HEK293 (cell line): ENCODE results near the gene PPARD.

Experiments
- EGR2 ChIP-seq: fragments of 450-650 bp; formaldehyde crosslinking; IDR thresholded peaks from 2 replicates; pipeline ENCODE4 v1.5.1; 2016; ENCODE audit warnings: low read depth, missing biosample characterization, missing genetic modification characterization
- FEZF1 ChIP-seq: fragments of 450-650 bp; formaldehyde crosslinking; IDR thresholded peaks from 2 replicates; pipeline ENCODE4 v1.5.1; 2016; ENCODE audit warnings: missing biosample characterization, missing genetic modification characterization
- GLIS1 ChIP-seq: fragments of 450-650 bp; formaldehyde crosslinking; IDR thresholded peaks from 2 replicates; pipeline ENCODE4 v1.5.1; 2016; ENCODE audit warnings: missing biosample characterization, missing genetic modification characterization
- SCRT2 ChIP-seq: fragments of 450-650 bp; formaldehyde crosslinking; IDR thresholded peaks from 2 replicates; pipeline ENCODE4 v1.5.1; 2016; ENCODE audit warnings: missing biosample characterization, missing genetic modification characterization
- TRIM28 ChIP-seq: IDR thresholded peaks from 2 replicates; pipeline ENCODE4 v1.6.1; 2011; ENCODE audit warnings: low read length, control low read depth, borderline replicate concordance
- YY2 ChIP-seq: fragments of 450-650 bp; formaldehyde crosslinking; IDR thresholded peaks from 2 replicates; pipeline ENCODE4 v1.5.1; 2016; ENCODE audit warnings: missing biosample characterization, missing genetic modification characterization
- ZFP69B ChIP-seq: fragments of 450-650 bp; formaldehyde crosslinking; IDR thresholded peaks from 2 replicates; pipeline ENCODE4 v1.5.1; 2016; ENCODE audit warnings: missing biosample characterization, missing genetic modification characterization
- ZNF140 ChIP-seq: fragments of 450-650 bp; formaldehyde crosslinking; IDR thresholded peaks from 2 replicates; pipeline ENCODE4 v1.5.1; 2016; ENCODE audit warnings: missing biosample characterization, missing genetic modification characterization
- ZNF155 ChIP-seq: fragments of 450-650 bp; formaldehyde crosslinking; IDR thresholded peaks from 2 replicates; pipeline ENCODE4 v1.5.1; 2016; ENCODE audit warnings: missing biosample characterization, missing genetic modification characterization
- ZNF175 ChIP-seq: fragments of 450-650 bp; formaldehyde crosslinking; IDR thresholded peaks from 2 replicates; pipeline ENCODE4 v1.5.1; 2016; ENCODE audit warnings: missing biosample characterization, missing genetic modification characterization
- ZNF223 ChIP-seq: fragments of 450-650 bp; formaldehyde crosslinking; IDR thresholded peaks from 2 replicates; pipeline ENCODE4 v1.5.1; 2016; ENCODE audit warnings: missing biosample characterization, missing genetic modification characterization
- ZNF266 ChIP-seq: fragments of 450-650 bp; formaldehyde crosslinking; IDR thresholded peaks from 2 replicates; pipeline ENCODE4 v1.5.1; 2016; ENCODE audit warnings: missing biosample characterization, missing genetic modification characterization, low read depth
- ZNF391 ChIP-seq: fragments of 450-650 bp; formaldehyde crosslinking; IDR thresholded peaks from 2 replicates; pipeline ENCODE4 v1.5.1; 2016; ENCODE audit warnings: low read depth, missing biosample characterization, missing genetic modification characterization, borderline replicate concordance
- ZNF510 ChIP-seq: fragments of 450-650 bp; formaldehyde crosslinking; IDR thresholded peaks from 2 replicates; pipeline ENCODE4 v1.5.1; 2018; ENCODE audit warnings: mild to moderate bottlenecking, missing genetic modification characterization, missing biosample characterization; ENCODE audit not compliant: insufficient replicate concordance
- ZNF548 ChIP-seq: fragments of 450-650 bp; formaldehyde crosslinking; IDR thresholded peaks from 2 replicates; pipeline ENCODE4 v1.5.1; 2016; ENCODE audit warnings: missing biosample characterization, missing genetic modification characterization
- ZNF600 ChIP-seq: fragments of 450-650 bp; formaldehyde crosslinking; IDR thresholded peaks from 2 replicates; pipeline ENCODE4 v1.5.1; 2016; ENCODE audit warnings: missing biosample characterization, missing genetic modification characterization
- ZNF629 ChIP-seq: fragments of 450-650 bp; formaldehyde crosslinking; IDR thresholded peaks from 2 replicates; pipeline ENCODE4 v1.5.1; 2017; ENCODE audit warnings: missing biosample characterization, missing genetic modification characterization
- ZNF776 ChIP-seq: fragments of 450-650 bp; formaldehyde crosslinking; IDR thresholded peaks from 2 replicates; pipeline ENCODE4 v1.5.0; 2017; ENCODE audit warnings: missing biosample characterization, missing genetic modification characterization, borderline replicate concordance
- ZNF785 ChIP-seq: fragments of 450-650 bp; formaldehyde crosslinking; IDR thresholded peaks from 2 replicates; pipeline ENCODE4 v1.5.1; 2016; ENCODE audit warnings: missing biosample characterization, missing genetic modification characterization
- ZNF791 ChIP-seq: fragments of 450-650 bp; formaldehyde crosslinking; IDR thresholded peaks from 2 replicates; pipeline ENCODE4 v1.5.1; 2016; ENCODE audit warnings: missing biosample characterization, missing genetic modification characterization
- ZNF837 ChIP-seq: fragments of 450-650 bp; formaldehyde crosslinking; IDR thresholded peaks from 2 replicates; pipeline ENCODE4 v1.5.1; 2016; ENCODE audit warnings: missing biosample characterization, missing genetic modification characterization
- ZSCAN23 ChIP-seq: fragments of 450-650 bp; formaldehyde crosslinking; IDR thresholded peaks from 2 replicates; pipeline ENCODE4 v1.5.1; 2016; ENCODE audit warnings: missing biosample characterization, missing genetic modification characterization
- TF ChIP-seq, protein P1 (sequence below): fragments of 450-650 bp; IDR thresholded peaks from 2 replicates; pipeline ENCODE4 v1.5.1; 2018; ENCODE audit warnings: missing biosample characterization, missing genetic modification characterization
- TF ChIP-seq, protein P2 (sequence below): fragments of 450-650 bp; formaldehyde crosslinking; IDR thresholded peaks from 2 replicates; pipeline ENCODE4 v1.5.1; 2017; ENCODE audit warnings: missing biosample characterization, missing genetic modification characterization
- TF ChIP-seq, protein P3 (sequence below): IDR thresholded peaks from 2 replicates; pipeline ENCODE4 v1.6.1; 2011; ENCODE audit warnings: mild to moderate bottlenecking, low read depth, low read length, borderline replicate concordance
- TF ChIP-seq, protein P4 (sequence below): fragments of 450-650 bp; formaldehyde crosslinking; conservative IDR thresholded peaks from 2 replicates; pipeline ENCODE4 v1.5.1; 2016; ENCODE audit warnings: low read depth, missing biosample characterization, missing genetic modification characterization

Gene PPARD

DNA sequence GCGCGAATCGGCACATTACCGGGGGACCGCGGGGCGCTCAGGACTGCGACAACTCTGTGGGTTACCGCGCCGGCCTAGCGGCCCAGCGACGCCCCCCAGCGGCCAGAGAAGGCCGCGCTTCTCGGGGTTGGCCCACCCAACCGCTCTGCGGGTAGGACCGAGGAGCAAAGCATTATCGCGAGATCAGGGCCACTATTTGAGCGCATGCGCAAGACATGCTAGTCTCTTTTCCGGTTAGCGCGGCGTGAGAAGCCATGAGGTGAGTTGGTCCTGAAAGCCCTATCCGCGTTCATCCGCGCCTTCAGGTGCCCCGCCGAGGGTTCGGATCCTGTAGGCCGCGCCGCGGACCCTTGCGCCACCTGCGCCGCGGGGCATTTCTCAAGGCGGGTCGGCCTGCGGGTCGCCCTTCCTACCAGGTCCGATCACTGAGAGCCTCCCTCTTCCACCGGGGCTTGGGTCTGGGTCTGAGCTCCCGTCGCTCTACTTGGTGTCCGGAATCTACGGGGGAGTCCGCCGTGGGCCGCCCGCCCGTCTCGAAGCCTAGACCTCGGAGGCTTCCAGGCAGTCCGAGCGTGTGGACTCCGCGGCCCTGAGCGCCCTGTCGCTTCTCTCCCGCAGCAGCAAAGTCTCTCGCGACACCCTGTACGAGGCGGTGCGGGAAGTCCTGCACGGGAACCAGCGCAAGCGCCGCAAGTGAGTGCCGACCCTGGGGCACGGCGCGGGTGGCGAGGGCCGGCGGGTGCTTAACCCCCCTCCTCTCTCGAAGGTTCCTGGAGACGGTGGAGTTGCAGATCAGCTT is 126.0 kb downstream of the PPARD start, which contains the start of gene RPL10A (continued):
- TF ChIP-seq, protein P1, sequence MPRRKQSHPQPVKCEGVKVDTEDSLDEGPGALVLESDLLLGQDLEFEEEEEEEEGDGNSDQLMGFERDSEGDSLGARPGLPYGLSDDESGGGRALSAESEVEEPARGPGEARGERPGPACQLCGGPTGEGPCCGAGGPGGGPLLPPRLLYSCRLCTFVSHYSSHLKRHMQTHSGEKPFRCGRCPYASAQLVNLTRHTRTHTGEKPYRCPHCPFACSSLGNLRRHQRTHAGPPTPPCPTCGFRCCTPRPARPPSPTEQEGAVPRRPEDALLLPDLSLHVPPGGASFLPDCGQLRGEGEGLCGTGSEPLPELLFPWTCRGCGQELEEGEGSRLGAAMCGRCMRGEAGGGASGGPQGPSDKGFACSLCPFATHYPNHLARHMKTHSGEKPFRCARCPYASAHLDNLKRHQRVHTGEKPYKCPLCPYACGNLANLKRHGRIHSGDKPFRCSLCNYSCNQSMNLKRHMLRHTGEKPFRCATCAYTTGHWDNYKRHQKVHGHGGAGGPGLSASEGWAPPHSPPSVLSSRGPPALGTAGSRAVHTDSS (tag by site-specific recombination) = peak; percentile 39; the same call in 1 of the 2 replicates
- TF ChIP-seq ZNF791 (tag by site-specific recombination) = no peak
- TF ChIP-seq YY2 (tag by site-specific recombination) = peak; percentile 33; the same call in 1 of the 2 replicates
- no peak for TF ChIP-seq ZNF223
- TF ChIP-seq FEZF1 (tag by site-specific recombination) = no peak; the same call in 1 of the 2 replicates
- peak; percentile 46; the same call in 1 of the 2 replicates for TF ChIP-seq GLIS1
- no peak; the same call in 1 of the 2 replicates for TF ChIP-seq TRIM28
- TF ChIP-seq ZSCAN23 (tag by site-specific recombination) = no peak
- peak; percentile 66; the same call in 1 of the 2 replicates for TF ChIP-seq ZNF391
- TF ChIP-seq ZNF510 (tag by site-specific recombination) = no peak
- TF ChIP-seq EGR2 = no peak
- no peak for TF ChIP-seq ZNF266 (tag by site-specific recombination)
- TF ChIP-seq SCRT2 = peak; percentile 40
- TF ChIP-seq, protein P2, sequence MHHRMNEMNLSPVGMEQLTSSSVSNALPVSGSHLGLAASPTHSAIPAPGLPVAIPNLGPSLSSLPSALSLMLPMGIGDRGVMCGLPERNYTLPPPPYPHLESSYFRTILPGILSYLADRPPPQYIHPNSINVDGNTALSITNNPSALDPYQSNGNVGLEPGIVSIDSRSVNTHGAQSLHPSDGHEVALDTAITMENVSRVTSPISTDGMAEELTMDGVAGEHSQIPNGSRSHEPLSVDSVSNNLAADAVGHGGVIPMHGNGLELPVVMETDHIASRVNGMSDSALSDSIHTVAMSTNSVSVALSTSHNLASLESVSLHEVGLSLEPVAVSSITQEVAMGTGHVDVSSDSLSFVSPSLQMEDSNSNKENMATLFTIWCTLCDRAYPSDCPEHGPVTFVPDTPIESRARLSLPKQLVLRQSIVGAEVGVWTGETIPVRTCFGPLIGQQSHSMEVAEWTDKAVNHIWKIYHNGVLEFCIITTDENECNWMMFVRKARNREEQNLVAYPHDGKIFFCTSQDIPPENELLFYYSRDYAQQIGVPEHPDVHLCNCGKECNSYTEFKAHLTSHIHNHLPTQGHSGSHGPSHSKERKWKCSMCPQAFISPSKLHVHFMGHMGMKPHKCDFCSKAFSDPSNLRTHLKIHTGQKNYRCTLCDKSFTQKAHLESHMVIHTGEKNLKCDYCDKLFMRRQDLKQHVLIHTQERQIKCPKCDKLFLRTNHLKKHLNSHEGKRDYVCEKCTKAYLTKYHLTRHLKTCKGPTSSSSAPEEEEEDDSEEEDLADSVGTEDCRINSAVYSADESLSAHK = peak; percentile 56; the same call in 1 of the 2 replicates
- TF ChIP-seq ZNF140 (tag by site-specific recombination) = no peak
- TF ChIP-seq ZNF629 = peak; percentile 69; the same call in 1 of the 2 replicates
- TF ChIP-seq ZNF600 (tag by site-specific recombination) = no peak
- 0 out of 2 replicates have a peak, but pooled peaks have one; percentile 19 for TF ChIP-seq ZNF785 (tag by site-specific recombination)
- no peak for TF ChIP-seq ZNF155 (tag by site-specific recombination)
- TF ChIP-seq, protein P3, sequence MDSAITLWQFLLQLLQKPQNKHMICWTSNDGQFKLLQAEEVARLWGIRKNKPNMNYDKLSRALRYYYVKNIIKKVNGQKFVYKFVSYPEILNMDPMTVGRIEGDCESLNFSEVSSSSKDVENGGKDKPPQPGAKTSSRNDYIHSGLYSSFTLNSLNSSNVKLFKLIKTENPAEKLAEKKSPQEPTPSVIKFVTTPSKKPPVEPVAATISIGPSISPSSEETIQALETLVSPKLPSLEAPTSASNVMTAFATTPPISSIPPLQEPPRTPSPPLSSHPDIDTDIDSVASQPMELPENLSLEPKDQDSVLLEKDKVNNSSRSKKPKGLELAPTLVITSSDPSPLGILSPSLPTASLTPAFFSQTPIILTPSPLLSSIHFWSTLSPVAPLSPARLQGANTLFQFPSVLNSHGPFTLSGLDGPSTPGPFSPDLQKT = no peak
- peak; percentile 70; the same call in 1 of the 2 replicates for TF ChIP-seq ZFP69B
- no peak for TF ChIP-seq ZNF837 (tag by site-specific recombination)
- TF ChIP-seq, protein P4, sequence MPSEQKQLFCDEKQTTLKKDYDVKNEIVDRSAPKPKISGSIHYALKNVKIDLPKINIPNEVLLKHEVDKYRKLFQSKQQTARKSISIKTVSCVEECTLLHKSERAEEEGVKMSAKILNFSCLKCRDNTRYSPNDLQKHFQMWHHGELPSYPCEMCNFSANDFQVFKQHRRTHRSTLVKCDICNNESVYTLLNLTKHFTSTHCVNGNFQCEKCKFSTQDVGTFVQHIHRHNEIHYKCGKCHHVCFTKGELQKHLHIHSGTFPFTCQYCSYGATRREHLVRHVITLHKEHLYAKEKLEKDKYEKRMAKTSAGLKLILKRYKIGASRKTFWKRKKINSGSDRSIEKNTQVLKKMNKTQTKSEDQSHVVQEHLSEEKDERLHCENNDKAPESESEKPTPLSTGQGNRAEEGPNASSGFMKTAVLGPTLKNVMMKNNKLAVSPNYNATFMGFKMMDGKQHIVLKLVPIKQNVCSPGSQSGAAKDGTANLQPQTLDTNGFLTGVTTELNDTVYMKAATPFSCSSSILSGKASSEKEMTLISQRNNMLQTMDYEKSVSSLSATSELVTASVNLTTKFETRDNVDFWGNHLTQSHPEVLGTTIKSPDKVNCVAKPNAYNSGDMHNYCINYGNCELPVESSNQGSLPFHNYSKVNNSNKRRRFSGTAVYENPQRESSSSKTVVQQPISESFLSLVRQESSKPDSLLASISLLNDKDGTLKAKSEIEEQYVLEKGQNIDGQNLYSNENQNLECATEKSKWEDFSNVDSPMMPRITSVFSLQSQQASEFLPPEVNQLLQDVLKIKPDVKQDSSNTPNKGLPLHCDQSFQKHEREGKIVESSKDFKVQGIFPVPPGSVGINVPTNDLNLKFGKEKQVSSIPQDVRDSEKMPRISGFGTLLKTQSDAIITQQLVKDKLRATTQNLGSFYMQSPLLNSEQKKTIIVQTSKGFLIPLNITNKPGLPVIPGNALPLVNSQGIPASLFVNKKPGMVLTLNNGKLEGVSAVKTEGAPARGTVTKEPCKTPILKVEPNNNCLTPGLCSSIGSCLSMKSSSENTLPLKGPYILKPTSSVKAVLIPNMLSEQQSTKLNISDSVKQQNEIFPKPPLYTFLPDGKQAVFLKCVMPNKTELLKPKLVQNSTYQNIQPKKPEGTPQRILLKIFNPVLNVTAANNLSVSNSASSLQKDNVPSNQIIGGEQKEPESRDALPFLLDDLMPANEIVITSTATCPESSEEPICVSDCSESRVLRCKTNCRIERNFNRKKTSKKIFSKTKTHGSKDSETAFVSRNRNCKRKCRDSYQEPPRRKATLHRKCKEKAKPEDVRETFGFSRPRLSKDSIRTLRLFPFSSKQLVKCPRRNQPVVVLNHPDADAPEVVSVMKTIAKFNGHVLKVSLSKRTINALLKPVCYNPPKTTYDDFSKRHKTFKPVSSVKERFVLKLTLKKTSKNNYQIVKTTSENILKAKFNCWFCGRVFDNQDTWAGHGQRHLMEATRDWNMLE (tag by site-specific recombination) = no peak
- TF ChIP-seq ZNF175 (tag by site-specific recombination) = no peak
- no peak for TF ChIP-seq ZNF548
- TF ChIP-seq ZNF776 (tag by site-specific recombination) = peak; percentile 70; the same call in 1 of the 2 replicates
